PC-9 (cell line): ENCODE measurements around the gene LAG3. TPM values are rescaled to one million over a fixed set of nuclear protein-coding genes. Genes with fewer than 3 reads are reported as not detected.

Experiments used
- BruUV-seq: library from RNA; stranded (reverse); fragments of 400-500 nt; replicated peaks from 2 replicates; lab custom pipeline; 2021; lab: Mats Ljungman, UMichigan
- CTCF ChIA-PET: fragments of 300-600 bp; sonication (Branson Sonifier 250); formaldehyde crosslinking; loops from one replicate; lab custom pipeline; 2022; ENCODE audit warnings: antibody characterized with exemption; lab: Charles Lee
- POLR2A ChIA-PET: fragments of 300-600 bp; sonication (Branson Sonifier 250); formaldehyde crosslinking; loops from one replicate; lab custom pipeline; 2022; ENCODE audit warnings: antibody characterized with exemption; ENCODE audit not compliant: unreplicated experiment; lab: Charles Lee
- DNase-seq, 2 experiments: peaks; one replicate each; pipeline versions ENCODE4 v3.0.0 to v3.0.0-alpha.2; 2015 to 2022; ENCODE audit warnings: mixed read lengths in 1 of 2
- H2AFZ ChIP-seq: fragments of 200-600 bp; sonication (generic); 2 replicates; pipeline ENCODE4 v1.8.1; 2017; ENCODE audit warnings: antibody characterized with exemption
- H3F3A ChIP-seq: fragments of 200-600 bp; sonication (generic); 2 replicates; pipeline ENCODE4 v1.8.1; 2017; ENCODE audit warnings: antibody characterized with exemption, mild to moderate bottlenecking, low read depth; ENCODE audit not compliant: insufficient read depth
- H3K27ac ChIP-seq: fragments of 200-600 bp; sonication (generic); 2 replicates; pipeline ENCODE4 v1.6.1; 2016; ENCODE audit warnings: mixed run types
- H3K27me3 ChIP-seq: fragments of 200-600 bp; sonication (generic); 2 replicates; pipeline ENCODE4 v1.6.1; 2016; ENCODE audit warnings: low read depth, mixed run types; ENCODE audit not compliant: insufficient read depth
- H3K36me3 ChIP-seq: fragments of 200-600 bp; sonication (generic); 2 replicates; pipeline ENCODE4 v1.6.1; 2016; ENCODE audit warnings: low read depth, mixed run types
- H3K4me1 ChIP-seq: fragments of 200-600 bp; sonication (generic); replicated peaks from 2 replicates; pipeline ENCODE4 v1.6.1; 2016; ENCODE audit warnings: mixed run types; ENCODE audit not compliant: insufficient read depth
- H3K4me2 ChIP-seq: fragments of 200-600 bp; sonication (generic); 2 replicates; pipeline ENCODE4 v1.6.1; 2017; ENCODE audit warnings: mixed run types
- H3K4me3 ChIP-seq: fragments of 200-600 bp; sonication (generic); 2 replicates; pipeline ENCODE4 v1.6.1; 2016; ENCODE audit warnings: mixed run types
- H3K79me2 ChIP-seq: fragments of 200-600 bp; sonication (generic); 2 replicates; pipeline ENCODE4 v1.6.1; 2017; ENCODE audit warnings: low read depth, mixed run types
- H3K9me2 ChIP-seq: fragments of 200-600 bp; sonication (generic); 2 replicates; pipeline ENCODE4 v1.8.1; 2017; ENCODE audit warnings: mild to moderate bottlenecking; ENCODE audit not compliant: insufficient read depth
- H3K9me3 ChIP-seq: fragments of 200-600 bp; sonication (generic); 2 replicates; pipeline ENCODE4 v1.8.1; 2016; ENCODE audit warnings: low read depth; ENCODE audit not compliant: insufficient read depth
- H4K20me1 ChIP-seq: fragments of 200-600 bp; sonication (generic); 2 replicates; pipeline ENCODE4 v1.8.1; 2017; ENCODE audit not compliant: insufficient read depth
- CTCF ChIP-seq: fragments of 200-600 bp; sonication (generic); conservative IDR thresholded peaks from 2 replicates; pipeline ENCODE4 v1.6.1; 2017; ENCODE audit warnings: mixed run types, antibody characterized with exemption, mild to moderate bottlenecking, moderate library complexity
- EZH2 ChIP-seq: fragments of 200-600 bp; sonication (generic); IDR thresholded peaks from 2 replicates; pipeline ENCODE4 v1.8.0; 2017; ENCODE audit warnings: antibody characterized with exemption, low read depth
- intact Hi-C: fragments of 100-400 bp; cut with micrococcal nuclease; formaldehyde crosslinking; loops from one replicate; pipeline ENCODE4 v1.10.0; 2022; ENCODE audit not compliant: unreplicated experiment
- total RNA-seq: library from RNA; stranded (reverse); gene quantifications from 2 replicates; pipeline ENCODE4 v1.2.3, GENCODE V29; 2021

The LAG3 gene
- total RNA-seq, 1 experiment from 2014 or later = 10.5 TPM

DNA sequence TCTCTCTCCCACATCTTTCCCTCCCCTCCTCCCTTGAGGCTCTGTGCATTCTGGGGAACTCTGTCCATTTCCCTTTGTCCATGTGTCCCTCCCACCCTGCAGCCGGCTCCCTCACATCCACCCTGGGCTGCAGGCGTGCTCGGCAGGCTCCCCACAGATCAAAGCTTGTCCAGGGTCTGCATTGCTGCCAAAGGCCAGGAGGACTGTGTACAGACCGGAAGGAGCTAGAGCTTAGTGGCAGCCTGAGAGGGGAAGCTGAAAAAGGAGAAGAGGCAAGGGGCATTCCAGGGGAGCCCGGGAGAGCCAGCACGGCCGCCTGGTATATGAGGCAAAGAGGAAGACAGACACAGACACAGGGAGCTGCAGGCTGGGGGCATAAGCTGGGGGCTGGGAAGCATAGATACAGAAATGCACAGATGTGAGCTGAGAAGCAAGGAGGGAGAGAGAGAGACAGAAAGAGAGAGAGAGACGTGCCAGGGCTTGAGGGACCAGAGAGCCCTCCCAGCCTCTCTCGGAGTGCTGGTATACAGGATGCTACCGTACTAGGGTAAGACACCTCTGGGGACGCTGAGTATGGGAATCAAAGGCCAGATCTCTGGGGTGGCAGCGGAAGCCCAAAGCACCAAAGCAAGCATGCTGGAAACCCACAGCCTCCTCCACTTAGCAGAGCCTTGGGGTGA is 20.3 kb downstream of the LAG3 start:
- Histone ChIP-seq H3K9me2 (no peaks in the 10 kb centered on the region), H4K20me1 (no peaks in the 10 kb centered on the region), H2AFZ (no peak overlapping the region), H3K79me2 (no peaks in the 10 kb centered on the region), H3K27me3 (peaks cover 52% of the 10 kb centered on the region), H3K4me3 (no peak overlapping the region), H3K9me3 (no peaks in the 10 kb centered on the region), H3F3A (0 out of 2 replicates have a peak, but pooled peaks cover 2% of the 10 kb centered on the region), H3K4me1 (no peaks in the 10 kb centered on the region), H3K27ac (no peak overlapping the region), H3K4me2 (no peak overlapping the region), H3K36me3 (no peaks in the 10 kb centered on the region)
- POLR2A ChIA-PET = interaction anchor here (0.7 to 0.8 kb wide), 2 partner anchors 9 to 546 kb away, joined by 5 to 8 read pairs; no protein-coding TSS in a partner anchor
- CTCF ChIA-PET = no interaction called here
- no TSS peak for BruUV-seq
- TF ChIP-seq EZH2 = no peak
- no peak for TF ChIP-seq CTCF
- no peak for DNase-seq
- intact Hi-C loops = no loop called here

DNA sequence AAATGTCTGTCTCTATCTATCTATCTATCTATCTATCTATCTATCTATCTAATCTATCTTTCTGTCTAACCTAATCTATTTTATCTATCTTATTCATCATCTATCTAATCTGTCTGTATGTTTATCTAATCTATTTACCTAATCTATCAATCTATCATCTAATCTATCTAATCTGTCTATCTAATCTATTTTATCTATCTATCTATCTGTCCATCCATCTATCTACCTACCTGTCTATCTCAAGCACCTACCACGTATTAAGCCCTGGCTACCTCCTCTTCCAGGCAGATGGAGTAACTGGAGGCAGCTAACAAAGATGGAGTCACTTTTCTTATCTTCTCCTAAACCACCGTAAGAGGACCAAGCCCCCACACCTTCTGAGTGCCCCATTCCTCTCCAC is 22.8 kb downstream of the LAG3 start:
- TF ChIP-seq CTCF (no peak), EZH2 (no peak)
- CTCF ChIA-PET = no interaction called here

DNA sequence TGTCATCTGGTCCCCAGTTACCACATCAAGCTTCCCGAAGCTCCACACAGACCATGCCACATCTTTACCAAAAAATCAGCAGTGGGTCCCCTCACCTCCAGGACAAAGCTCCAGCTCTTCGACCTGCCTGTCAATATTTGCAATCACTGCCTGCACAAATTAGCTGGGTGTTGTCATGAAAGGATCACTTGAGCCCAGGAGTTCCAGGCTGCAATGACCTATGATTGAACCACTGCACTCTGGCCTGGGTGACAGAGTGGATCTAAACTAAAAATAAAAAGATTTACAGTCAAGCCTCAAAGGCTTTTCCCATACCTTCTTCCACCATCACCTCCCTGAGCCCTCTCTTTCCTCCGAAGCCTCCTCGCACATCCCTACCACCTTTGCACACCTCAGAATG is 24.3 kb downstream of the LAG3 start:
- ChIA-PET POLR2A (no interaction called here), CTCF (no interaction called here)
- TF ChIP-seq EZH2 = no peak
- no peak for TF ChIP-seq CTCF
- Histone ChIP-seq H3K4me3 (no peak overlapping the region), H2AFZ (no peak overlapping the region), H3F3A (no peaks in the 10 kb centered on the region), H3K27ac (no peak overlapping the region), H3K4me1 (no peaks in the 10 kb centered on the region), H3K79me2 (no peaks in the 10 kb centered on the region), H3K4me2 (no peak overlapping the region), H3K9me3 (no peaks in the 10 kb centered on the region), H4K20me1 (no peaks in the 10 kb centered on the region), H3K36me3 (no peaks in the 10 kb centered on the region), H3K27me3 (peaks cover 58% of the 10 kb centered on the region), H3K9me2 (no peaks in the 10 kb centered on the region)
- DNase-seq = no peak
- intact Hi-C loops = no loop called here
- no TSS peak for BruUV-seq

More for the DNA sequence above, 22.8 kb downstream of the LAG3 start:
- Histone ChIP-seq H3K4me1 (no peaks in the 10 kb centered on the region), H3K9me3 (no peaks in the 10 kb centered on the region), H3K4me3 (no peak overlapping the region), H3F3A (no peaks in the 10 kb centered on the region), H2AFZ (no peak overlapping the region), H3K36me3 (no peaks in the 10 kb centered on the region), H3K4me2 (no peak overlapping the region), H3K27ac (no peak overlapping the region), H3K9me2 (no peaks in the 10 kb centered on the region), H4K20me1 (no peaks in the 10 kb centered on the region), H3K27me3 (peaks cover 59% of the 10 kb centered on the region), H3K79me2 (no peaks in the 10 kb centered on the region)
- intact Hi-C loops = no loop called here
- no peak for DNase-seq
- no TSS peak for BruUV-seq
- POLR2A ChIA-PET = no interaction called here
